Posterior cingulate gyrus (tissue), 11 donors: ENCODE data around the gene HIVEP2.
"Not testable (repeated sequence)": the region's sequence is repeated elsewhere in the genome, so short reads cannot be mapped to it uniquely, and the experiment has no call there.

Experiments used
- DNase-seq, 10 donors: peaks; one replicate each; pipeline versions ENCODE4 v3.0.0 to v3.0.0-alpha.2; 2020 to 2021; ENCODE audit warnings: mixed read lengths in 3 of 10
- intact Hi-C: fragments of 100-400 bp; cut with DNase I; formaldehyde crosslinking; loops from one replicate; pipeline ENCODE4 v1.15.1; 2023

HIVEP2 gene, protein sequence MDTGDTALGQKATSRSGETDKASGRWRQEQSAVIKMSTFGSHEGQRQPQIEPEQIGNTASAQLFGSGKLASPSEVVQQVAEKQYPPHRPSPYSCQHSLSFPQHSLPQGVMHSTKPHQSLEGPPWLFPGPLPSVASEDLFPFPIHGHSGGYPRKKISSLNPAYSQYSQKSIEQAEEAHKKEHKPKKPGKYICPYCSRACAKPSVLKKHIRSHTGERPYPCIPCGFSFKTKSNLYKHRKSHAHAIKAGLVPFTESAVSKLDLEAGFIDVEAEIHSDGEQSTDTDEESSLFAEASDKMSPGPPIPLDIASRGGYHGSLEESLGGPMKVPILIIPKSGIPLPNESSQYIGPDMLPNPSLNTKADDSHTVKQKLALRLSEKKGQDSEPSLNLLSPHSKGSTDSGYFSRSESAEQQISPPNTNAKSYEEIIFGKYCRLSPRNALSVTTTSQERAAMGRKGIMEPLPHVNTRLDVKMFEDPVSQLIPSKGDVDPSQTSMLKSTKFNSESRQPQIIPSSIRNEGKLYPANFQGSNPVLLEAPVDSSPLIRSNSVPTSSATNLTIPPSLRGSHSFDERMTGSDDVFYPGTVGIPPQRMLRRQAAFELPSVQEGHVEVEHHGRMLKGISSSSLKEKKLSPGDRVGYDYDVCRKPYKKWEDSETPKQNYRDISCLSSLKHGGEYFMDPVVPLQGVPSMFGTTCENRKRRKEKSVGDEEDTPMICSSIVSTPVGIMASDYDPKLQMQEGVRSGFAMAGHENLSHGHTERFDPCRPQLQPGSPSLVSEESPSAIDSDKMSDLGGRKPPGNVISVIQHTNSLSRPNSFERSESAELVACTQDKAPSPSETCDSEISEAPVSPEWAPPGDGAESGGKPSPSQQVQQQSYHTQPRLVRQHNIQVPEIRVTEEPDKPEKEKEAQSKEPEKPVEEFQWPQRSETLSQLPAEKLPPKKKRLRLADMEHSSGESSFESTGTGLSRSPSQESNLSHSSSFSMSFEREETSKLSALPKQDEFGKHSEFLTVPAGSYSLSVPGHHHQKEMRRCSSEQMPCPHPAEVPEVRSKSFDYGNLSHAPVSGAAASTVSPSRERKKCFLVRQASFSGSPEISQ (N-terminal part only)

DNA sequence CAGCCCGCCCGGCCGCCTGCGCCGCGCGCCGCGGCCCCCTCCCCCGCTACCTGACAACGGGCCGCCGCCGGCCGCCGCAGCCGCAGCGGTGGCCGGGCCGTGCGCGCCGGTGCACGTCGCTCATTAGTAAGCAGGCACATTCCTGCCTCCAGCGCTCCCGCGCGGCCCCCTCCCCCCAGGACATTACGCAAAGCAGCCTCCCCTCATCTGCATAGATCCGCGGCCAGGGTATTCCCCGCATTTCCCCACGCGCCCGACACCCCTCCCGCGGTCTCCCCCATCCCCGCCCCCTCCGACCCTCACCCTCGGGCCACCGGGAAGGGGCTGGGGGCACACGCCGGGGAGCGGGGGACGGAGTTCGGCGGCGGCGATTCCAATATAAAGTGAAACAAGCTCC, at the start of gene HIVEP2:
Gene HIVEP2, minus strand, starts transcription at position 128 of the 397 bp plus-strand sequence. CDS start 170,438 bp downstream, outside the sequence.
- peak; percentile 69 to 96 (median 76) for DNase-seq
- intact Hi-C loops = loop anchor here (1.0 kb wide), 1 partner anchor 18 kb away; no protein-coding TSS in a partner anchor

DNA sequence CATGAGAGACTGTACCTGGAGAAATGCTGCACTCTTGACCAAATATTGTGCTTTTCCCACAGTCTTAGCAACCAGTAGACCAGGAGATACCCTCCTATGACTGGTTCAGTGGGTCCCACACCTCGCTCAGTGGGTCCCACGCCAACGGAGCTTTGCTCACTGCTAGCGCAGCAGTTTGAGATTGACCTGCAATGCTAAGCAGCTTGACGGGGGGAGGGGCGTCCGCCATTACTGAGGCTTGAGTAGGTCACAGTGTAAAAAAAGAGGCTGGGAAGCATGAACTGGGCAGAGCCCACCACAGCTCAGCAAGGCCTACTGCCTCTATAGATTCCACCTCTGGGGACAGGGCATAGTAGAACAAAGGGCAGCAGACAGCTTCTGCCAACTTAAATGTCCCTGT, 49.0 kb upstream of the HIVEP2 start:
- intact Hi-C loops = no loop called here
- DNase-seq = no peak

DNA sequence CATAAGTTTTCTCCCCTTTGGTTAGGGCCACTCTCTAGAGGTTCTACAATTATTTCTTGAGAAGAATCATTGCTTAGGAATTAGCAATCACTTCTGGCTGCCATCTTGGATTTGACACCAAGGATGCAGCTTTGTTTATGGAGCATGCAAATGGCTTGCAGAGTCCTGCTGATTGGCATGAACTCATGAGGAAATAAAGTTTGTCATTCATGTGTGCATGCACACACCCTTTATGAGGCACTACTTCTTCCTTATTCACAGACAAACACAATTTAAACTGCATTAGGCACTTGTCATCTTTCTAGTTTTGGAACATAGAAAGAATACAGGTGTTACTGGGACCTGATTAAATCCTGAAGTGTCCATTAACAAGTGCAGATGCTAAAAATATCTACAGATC, 42.5 kb upstream of the HIVEP2 start:
- intact Hi-C loops = no loop called here

DNA sequence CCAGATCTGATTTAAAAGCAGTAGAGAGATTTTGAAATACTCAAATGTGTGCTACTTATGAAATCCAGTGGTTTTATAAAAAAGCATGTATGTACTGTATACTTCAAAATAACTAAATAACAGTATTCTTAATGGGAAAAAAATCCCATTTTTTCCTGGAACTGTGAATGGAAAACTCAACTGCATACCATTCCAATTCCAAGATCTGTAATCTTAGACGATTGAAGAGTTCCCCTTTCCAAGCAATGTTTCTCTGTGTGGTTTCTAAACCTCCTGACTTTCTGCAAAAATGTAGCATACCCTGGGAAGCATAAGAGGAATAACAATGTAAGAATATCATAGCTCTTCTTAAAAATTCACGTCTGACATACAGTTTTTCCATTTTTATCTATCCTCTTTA, 40.3 kb upstream of the HIVEP2 start:
- no peak for DNase-seq
- intact Hi-C loops = no loop called here

More for the DNA sequence above, 42.5 kb upstream of the HIVEP2 start:
- DNase-seq = no peak

DNA sequence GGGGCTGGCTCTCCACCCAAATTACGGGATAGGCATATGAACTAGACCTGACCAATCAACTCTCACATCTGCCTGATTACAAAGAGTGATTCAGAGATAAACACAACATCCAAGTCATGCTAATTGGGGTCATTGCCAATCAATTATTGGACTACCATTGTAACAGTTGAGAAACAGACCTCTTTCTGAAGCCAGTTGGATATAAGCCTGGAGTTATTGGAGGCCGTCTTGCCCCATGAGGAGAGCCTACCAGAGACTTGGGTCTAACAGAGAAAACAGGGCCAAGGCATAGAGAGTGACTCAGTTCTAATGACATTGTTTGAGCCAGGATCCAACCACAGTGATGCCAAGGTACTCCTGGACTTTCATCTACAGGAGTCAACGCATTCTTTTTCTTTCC, 39.4 kb upstream of the HIVEP2 start:
- intact Hi-C loops = no loop called here
- no peak for DNase-seq

DNA sequence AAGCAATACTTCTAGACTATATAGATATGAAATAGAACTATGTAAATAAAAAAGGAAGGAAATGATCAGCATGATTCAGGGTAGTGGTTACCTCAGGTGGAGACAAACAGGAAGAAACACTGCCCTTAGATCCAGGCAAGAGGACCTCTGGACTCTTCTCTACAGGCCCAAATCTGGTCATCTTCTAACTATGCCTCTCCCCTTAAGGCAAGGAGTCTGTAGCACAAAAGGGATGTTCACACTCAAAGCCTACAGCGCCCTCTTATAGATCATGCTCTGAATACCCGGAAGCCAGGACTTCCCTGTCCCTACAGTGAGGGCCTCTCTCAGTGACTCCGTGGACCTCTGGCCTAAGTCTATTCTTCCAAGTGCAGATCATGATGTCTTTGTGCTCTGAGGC, 30.4 kb upstream of the HIVEP2 start:
- no peak for DNase-seq
- intact Hi-C loops = no loop called here

DNA sequence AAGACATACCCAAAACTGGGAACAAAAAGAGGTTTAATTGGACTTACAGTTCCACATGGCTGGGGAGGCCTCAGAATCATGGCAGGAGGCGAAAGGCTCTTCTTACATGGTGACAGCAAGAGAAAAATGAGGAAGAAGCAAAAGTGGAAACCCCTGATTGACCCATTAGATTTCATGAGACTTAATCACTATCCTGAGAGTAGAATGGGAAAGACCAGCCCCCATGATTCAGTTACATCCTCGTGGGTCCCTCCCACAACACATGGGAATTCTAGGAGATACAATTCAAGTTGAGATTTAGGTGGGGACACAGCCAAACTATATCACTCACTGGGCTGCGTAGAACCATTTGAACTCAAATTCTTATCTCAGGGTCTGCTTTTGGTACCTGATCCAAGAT, 26.0 kb upstream of the HIVEP2 start:
- intact Hi-C loops = not testable (repeated sequence)

DNA sequence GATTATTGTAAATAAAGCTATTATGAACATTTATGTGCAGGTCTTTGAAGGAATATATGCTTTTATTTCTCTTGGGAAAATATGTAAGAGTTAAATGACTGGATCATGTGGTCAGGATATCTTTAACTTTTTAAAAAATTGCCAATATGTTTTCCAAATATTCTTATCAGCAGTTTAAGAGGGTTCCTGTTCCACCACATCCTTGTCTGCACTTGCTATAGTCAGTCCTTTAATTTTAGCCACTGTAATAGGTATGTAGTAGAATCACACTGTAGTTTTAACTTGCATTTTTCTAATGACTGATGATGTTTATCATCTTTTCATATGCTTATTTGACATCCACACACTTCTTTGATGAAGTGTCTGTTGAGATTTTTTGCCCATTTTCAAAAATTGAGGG, 23.6 kb upstream of the HIVEP2 start:
- no peak for DNase-seq
- intact Hi-C loops = no loop called here

More for the DNA sequence above, 26.0 kb upstream of the HIVEP2 start:
- not testable (repeated sequence) for DNase-seq

DNA sequence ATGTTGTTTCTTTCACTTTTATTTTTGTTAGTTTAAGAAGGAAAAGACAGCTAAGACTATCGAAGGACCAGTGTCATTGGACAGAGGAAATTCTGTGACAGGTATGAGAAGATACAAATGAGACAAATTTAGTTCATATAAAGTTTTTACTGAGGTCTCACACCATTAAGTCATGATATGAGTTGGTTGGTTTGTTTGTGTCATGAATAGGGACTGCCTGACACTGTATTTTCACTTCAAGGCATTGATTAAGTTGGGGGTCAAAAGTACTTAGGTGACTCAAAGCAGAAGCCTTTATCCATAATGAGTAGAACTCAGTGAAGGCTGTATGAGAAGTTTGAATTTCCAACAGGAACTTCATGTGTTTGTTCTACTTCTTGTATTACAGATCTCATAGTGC, 21.3 kb upstream of the HIVEP2 start:
- intact Hi-C loops = no loop called here
- DNase-seq = no peak

DNA sequence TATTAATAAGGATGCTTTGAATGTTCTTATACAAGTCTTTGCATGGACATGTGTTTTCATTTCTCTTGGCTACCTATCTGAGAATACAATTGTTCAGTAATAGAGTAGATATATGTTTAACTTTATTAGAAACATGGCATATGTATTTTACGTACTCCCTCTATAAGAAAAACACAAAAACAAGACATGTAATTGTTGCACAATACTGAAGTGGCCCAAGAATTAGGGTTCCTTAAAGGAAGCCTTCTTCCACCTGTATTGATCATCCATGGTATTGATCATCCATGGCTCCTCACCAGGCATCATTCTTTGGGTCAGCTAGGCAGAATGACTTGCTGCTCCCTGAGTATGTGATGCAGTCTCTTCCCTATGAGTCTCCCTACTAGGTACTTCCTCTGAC, 20.2 kb upstream of the HIVEP2 start:
- intact Hi-C loops = no loop called here
- DNase-seq = no peak

DNA sequence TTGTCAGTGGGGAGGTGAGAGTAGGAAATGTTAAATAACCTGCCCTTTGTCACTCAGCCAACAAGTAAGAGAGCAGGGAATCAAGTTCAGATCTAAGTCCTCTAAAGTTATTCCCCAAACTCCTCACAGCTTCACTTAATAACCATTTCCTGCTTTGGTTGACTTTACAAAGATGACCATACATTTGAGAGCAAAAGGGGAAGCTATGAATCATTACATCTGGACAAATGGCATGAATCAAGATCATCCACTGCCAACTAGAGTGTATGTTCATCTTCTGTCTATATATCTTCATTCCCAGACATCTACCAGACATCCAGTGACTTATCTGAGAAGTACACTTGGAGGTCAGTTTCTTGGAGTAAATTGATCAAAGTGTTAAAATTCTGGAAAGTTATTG, 15.1 kb upstream of the HIVEP2 start:
- intact Hi-C loops = no loop called here
- no peak for DNase-seq

DNA sequence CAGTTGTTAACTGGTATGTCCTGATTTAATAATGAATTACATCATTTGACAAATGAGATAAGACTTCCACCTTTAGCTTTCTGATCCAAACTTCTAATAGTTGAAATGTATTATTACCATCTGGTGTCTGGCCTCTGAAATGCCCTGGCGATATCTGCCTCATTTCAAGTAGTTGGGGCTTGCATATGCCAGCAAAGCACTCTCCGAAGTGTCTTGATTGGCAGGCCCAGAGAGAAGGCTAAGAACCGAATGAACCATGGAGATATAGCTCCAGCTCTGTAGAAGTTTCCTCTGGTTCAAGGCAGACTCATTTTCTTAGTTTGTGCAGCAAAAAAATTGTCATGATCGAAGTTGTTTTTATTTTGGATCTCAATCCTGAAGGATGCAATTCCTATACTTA, 13.4 kb upstream of the HIVEP2 start:
- intact Hi-C loops = loop anchor here (10.0 kb wide), 1 partner anchor 56 kb away; no protein-coding TSS in a partner anchor
- no peak for DNase-seq

DNA sequence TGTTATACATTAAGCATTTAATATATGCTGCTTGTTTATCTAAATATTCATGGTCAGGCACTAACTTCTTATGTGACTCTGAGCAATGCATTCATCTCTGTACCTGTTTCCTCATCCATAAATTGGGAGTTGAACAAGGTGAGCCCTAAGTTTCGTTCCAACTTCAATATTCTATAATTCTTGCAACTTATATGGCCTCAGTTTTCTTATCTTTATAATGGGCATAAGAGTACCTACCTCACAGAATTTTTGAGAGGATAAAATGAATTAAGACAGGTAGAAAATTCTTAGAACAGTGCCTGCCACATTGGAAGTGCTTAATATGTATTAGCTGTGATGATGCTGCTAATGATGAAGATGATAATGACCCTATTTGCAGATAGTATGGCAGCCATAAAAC, 11.8 kb upstream of the HIVEP2 start:
- DNase-seq = no peak
- intact Hi-C loops = loop anchor here (10.0 kb wide), 1 partner anchor 58 kb away; no protein-coding TSS in a partner anchor

DNA sequence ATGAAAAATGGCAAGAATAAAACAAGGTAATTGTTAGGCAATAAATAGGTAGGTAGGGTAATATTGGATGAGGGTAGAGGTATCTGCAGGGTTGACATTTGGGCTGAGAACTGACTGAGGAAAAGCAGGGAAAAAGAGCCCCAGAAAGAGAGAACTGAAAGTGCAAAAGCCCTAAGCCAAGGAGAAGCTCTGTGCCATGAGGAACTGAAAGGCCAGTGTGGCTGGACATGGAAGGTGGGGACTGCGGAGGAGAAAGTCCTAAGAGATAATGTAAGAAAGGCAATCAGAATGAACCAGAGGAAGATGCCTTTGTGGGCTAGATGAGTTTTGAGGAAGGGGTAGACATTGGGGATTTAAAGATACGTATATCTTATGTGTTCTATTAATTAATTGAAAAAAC, 9.9 kb upstream of the HIVEP2 start:
- intact Hi-C loops = loop anchor here (10.0 kb wide), 1 partner anchor 60 kb away; no protein-coding TSS in a partner anchor
- DNase-seq = no peak

DNA sequence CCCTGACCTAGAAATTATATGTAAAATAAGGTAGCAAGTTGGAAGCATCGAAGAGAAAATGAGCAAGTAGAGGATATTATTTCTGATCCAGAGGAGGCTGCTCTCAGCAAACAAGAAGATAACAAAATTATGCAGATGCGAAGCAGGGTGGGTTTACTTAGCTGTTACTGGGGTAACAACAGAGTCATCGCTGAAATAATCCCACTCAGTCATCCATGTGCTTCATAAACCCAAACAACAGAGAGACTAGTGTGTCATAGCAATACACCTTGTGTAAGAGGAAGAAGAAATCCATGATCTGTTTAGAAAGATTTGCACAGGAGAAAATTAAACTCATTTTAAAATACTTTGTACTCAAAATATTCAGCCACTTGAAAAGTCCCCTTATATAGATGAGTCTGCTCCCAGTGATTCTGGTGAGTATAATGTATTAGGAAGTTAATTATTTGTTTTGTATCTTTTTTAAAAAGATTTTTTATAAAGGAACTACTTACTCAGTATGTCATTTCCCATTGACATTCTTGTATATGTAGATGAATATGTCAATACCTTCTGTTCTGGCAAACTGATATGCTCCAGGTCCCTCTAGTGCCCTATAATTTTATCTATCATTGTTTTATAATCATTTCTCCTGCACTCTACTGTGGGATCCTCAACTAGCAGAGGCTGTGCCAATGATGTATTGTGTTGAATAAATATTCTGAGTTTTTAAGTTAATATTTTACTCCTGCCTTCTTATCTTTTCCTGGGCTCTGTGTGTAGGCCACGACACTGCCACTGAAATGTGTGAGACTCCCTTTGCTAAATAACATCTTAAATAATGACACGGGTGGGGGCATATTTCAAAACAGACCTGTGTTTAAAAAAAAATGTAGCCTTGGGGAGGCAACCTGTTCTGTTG, 8.6 kb upstream of the HIVEP2 start:
- DNase-seq = no peak
- intact Hi-C loops = loop anchor here (10.0 kb wide), 1 partner anchor 61 kb away; no protein-coding TSS in a partner anchor

DNA sequence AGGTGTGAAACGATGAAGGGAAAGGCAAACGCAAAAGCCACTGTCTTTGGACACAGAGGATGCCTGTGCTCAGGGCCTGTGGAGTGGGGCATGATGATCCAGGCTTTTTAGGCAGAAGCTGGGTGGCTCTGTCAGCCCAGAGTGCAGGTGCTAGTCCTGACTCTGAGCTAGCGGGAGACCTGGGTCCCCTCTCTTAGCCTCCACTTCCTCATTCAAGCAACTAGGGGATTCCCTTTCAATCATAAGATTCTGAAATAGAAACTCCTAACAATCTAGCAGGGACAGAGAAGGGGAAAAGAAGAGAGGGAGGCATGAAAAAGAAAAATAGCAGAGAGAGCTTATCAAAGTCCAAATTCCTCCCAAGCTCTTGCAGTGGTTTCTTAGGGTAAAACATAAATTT, 7.6 kb upstream of the HIVEP2 start:
- intact Hi-C loops = loop anchor here (10.0 kb wide), 1 partner anchor 62 kb away; no protein-coding TSS in a partner anchor

DNA sequence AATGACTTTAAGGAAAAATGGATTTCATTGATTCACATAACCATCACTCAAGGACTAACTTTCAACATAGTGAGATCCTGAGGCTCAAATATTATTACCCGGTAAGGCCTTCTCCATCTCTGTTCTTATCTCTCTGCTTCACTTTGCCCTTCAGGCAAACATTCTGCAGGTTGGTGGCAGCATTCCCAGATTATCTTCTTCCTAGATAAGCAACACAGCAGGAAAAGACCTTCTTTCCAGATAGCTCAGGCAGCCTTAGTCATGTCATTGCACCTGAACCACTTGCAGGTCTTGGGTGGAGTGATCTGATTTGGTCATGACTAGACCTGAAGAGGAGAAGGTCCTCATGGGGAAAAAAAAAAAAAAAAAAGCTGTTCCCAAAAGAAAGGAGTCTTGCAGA, 5.3 kb upstream of the HIVEP2 start:
- DNase-seq = no peak
- intact Hi-C loops = loop anchor here (10.0 kb wide), 1 partner anchor 65 kb away; no protein-coding TSS in a partner anchor

More for the DNA sequence above, 7.6 kb upstream of the HIVEP2 start:
- DNase-seq = no peak

DNA sequence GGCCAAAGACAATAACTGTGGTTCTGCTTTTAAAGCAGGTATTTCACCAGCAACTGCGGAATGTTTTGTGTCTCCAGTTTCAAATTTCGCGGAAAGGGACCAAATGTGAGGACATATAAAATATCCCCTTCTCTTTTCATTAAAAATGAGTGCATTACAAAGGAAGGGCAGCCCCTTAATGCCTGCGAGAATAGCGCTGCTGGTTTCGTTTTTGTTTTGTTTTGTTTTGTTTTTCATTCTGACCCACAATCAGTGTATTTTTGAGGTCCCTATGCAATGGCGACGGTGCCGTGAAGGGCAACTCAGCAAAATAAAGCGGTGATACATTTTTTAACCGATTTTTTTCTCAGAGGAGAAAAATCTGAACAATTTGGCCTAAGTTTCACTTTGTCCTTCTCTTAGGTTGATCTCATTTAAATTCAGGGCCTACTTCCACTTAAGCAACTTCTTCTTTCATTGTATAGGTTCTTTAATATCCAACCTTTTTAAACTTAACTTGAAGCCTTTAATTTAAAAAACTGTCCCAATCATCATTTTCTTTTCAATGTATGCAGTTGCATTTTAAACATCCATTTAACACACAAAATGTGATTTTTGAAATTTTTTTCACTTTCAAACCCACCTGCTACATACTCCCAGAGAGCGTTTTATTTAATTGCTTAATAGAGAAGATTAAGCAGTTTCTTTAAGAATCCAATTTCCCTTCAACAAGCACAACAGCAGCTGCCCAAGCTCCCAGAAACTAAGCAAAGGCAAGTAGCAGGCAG, 2.9 kb upstream of the HIVEP2 start:
- intact Hi-C loops = loop anchor here (2.0 kb wide), 1 partner anchor 113 kb away; the partner anchor contains the start of gene AIG1
- no peak for DNase-seq
